ENCODE measurements around the gene GABBR2. TPM values are rescaled to one million over a fixed set of nuclear protein-coding genes. Genes with fewer than 3 reads are reported as not detected.

Gene GABBR2
- total and polyA plus RNA-seq, 2 donors (not counting 1 experiment from before 2014, with no cell fraction given): 0.03 TPM; not detected in 1

DNA sequence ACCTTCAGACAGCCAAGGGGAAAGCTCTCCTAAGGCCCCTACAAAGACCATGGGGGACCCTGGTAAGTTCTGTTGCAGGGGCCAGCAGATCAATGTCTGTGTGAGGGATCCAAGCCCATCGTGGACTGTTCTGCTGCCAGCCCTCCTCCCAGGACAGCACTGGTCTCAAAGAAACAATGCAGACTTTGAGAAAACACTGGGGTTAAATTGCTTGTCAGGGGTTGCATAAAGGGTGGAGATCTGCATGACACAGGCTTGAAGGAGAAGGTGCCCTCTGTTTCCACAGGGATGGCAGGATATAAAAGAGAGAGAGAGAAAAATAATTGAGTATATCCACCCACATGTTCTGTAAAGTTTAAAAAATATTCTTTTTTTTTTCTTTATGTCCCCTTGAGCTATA, 295.7 kb downstream of the GABBR2 start:
- Histone ChIP-seq H3K9ac (ENCODE audit: low read length) (no peak overlapping the region), H3K9me3 (ENCODE audit: control extremely low read depth in 1 of 3, control insufficient read depth in 2 of 3, insufficient read depth in 1 of 3, low read length in 2 of 3) (no peaks in the 10 kb centered on the region), H3K4me3 (ENCODE audit: control extremely low read depth in 1 of 5, extremely low read depth in 1 of 5, insufficient read depth in 1 of 5, low read depth in 2 of 5, low read length in 4 of 5) (no peak overlapping the region), H3K27me3 (replicated peaks in 1 of 4; ENCODE audit: control extremely low read depth in 1 of 4, control insufficient read depth in 3 of 4, insufficient read depth in 4 of 4, low read length in 3 of 4) (peaks cover 0 to 4% (median 0%) of the 10 kb centered on the region in 4 experiments), H3K79me2 (ENCODE audit: control insufficient read depth, insufficient read depth, low read length) (no peaks in the 10 kb centered on the region), H3K4me1 (ENCODE audit: control insufficient read depth in 2 of 2, insufficient read depth in 2 of 2, low read length in 2 of 2) (peaks cover 15 to 16% of the 10 kb centered on the region in 2 donors), H3K36me3 (replicated peaks in 1 of 2; ENCODE audit: control extremely low read depth in 1 of 2, control insufficient read depth in 1 of 2, extremely low read depth in 1 of 2, insufficient read depth in 2 of 2, low read length in 1 of 2) (no peaks in the 10 kb centered on the region), H3K27ac (ENCODE audit: low read length in 2 of 2) (no peak overlapping the region), H2AFZ (ENCODE audit: insufficient read depth, low read depth, low read length, poor library complexity, severe bottlenecking) (no peak overlapping the region), H4K20me1 (ENCODE audit: control insufficient read depth, insufficient read depth, low read length, poor library complexity, severe bottlenecking) (no peaks in the 10 kb centered on the region), H3K4me2 (replicated peaks; ENCODE audit: low read depth, low read length, poor library complexity, severe bottlenecking) (no peak overlapping the region)
- no peak overlapping the region for H3K4me3 Mint-ChIP-seq
- no peak for ATAC-seq (ENCODE audit: low read depth)
- H3K9me3 Mint-ChIP-seq (ENCODE audit: insufficient read depth): no peaks in the 10 kb centered on the region
- intact Hi-C loops (cut with micrococcal nuclease): no loop called here
- POLR2A ChIA-PET: no interaction called here
- no peak for TF ChIP-seq EZH2 (IDR thresholded peaks at IDR 0.05; ENCODE audit: borderline replicate concordance, insufficient read depth, low read depth, low read length, poor library complexity, severe bottlenecking)
- TF ChIP-seq, protein P1, sequence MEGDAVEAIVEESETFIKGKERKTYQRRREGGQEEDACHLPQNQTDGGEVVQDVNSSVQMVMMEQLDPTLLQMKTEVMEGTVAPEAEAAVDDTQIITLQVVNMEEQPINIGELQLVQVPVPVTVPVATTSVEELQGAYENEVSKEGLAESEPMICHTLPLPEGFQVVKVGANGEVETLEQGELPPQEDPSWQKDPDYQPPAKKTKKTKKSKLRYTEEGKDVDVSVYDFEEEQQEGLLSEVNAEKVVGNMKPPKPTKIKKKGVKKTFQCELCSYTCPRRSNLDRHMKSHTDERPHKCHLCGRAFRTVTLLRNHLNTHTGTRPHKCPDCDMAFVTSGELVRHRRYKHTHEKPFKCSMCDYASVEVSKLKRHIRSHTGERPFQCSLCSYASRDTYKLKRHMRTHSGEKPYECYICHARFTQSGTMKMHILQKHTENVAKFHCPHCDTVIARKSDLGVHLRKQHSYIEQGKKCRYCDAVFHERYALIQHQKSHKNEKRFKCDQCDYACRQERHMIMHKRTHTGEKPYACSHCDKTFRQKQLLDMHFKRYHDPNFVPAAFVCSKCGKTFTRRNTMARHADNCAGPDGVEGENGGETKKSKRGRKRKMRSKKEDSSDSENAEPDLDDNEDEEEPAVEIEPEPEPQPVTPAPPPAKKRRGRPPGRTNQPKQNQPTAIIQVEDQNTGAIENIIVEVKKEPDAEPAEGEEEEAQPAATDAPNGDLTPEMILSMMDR (IDR thresholded peaks at IDR 0.05): no peak
- no peak overlapping the region for H3K27ac Mint-ChIP-seq
- no peak for DNase-seq
- 100% methylated on average over 1 of the region's 1 CpG for WGBS (ENCODE audit: insufficient coverage)
- CTCF ChIA-PET: interaction anchor here (0.8 kb wide), 1 partner anchor 29 kb away, joined by 3 read pairs; no protein-coding TSS in a partner anchor
- peaks cover 29% of the 10 kb centered on the region for H3K27me3 Mint-ChIP-seq
- peaks cover 20% of the 10 kb centered on the region for H3K4me1 Mint-ChIP-seq

DNA sequence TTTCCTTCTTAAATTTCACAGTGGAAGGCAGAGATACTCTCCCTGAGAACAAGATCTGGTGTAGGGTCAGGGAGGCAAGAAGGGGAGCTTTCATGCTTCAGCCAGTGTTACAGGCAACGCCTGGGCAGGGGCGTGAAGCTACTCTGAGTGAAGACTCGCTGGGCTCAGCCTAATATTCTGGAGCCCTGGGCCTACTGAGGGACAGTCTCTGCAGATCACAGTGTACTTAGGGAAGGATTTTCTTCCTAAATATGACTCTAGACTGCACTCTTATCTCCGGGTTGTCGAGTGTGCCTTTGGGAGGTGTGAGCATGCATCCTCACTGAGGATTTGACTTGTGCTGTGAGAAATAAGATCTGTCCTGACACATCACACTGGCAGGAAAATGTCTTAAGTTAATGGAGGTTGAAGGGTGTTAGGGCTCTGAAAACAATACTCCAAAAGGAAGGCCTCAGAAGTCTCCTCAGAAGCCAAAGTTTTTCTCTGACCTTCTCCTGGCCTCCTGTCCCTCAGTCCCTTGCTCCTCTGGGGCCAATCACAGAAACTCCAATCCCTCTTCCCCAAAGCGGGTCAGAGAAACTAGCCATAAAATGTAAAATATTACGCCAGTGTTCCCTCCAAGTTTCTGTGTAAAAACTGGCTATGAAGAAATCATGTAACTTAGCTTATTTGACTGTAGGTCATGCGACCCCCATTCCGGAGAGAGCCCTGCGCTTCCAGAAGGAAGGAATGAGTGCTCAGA, 296.5 kb downstream of the GABBR2 start:
- TF ChIP-seq, protein P1 (IDR thresholded peaks at IDR 0.05): no peak
- no peak for TF ChIP-seq EZH2 (IDR thresholded peaks at IDR 0.05; ENCODE audit: borderline replicate concordance, insufficient read depth, low read depth, low read length, poor library complexity, severe bottlenecking)
- H3K4me1 Mint-ChIP-seq: peaks cover 20% of the 10 kb centered on the region
- peaks cover 0 to 4% (median 0%) of the 10 kb centered on the region in 4 experiments for H3K27me3 ChIP-seq (replicated peaks in 1 of 4; ENCODE audit: control extremely low read depth in 1 of 4, control insufficient read depth in 3 of 4, insufficient read depth in 4 of 4, low read length in 3 of 4)
- H3K9me3 Mint-ChIP-seq (ENCODE audit: insufficient read depth): no peaks in the 10 kb centered on the region
- H3K9ac ChIP-seq (ENCODE audit: low read length): no peak overlapping the region
- DNase-seq (no peak), ATAC-seq (ENCODE audit: low read depth) (no peak)
- H3K27me3 Mint-ChIP-seq: peaks cover 22% of the 10 kb centered on the region
- no peak overlapping the region for H2AFZ ChIP-seq (ENCODE audit: insufficient read depth, low read depth, low read length, poor library complexity, severe bottlenecking)
- no peaks in the 10 kb centered on the region for H3K36me3 ChIP-seq (replicated peaks in 1 of 2; ENCODE audit: control extremely low read depth in 1 of 2, control insufficient read depth in 1 of 2, extremely low read depth in 1 of 2, insufficient read depth in 2 of 2, low read length in 1 of 2)
- ChIA-PET CTCF (interaction anchor here (0.8 kb wide), 1 partner anchor 30 kb away, joined by 3 read pairs; no protein-coding TSS in a partner anchor), POLR2A (no interaction called here)
- H3K4me3 ChIP-seq (ENCODE audit: control extremely low read depth in 1 of 5, extremely low read depth in 1 of 5, insufficient read depth in 1 of 5, low read depth in 2 of 5, low read length in 4 of 5): no peak overlapping the region
- intact Hi-C loops (cut with micrococcal nuclease): no loop called here
- H3K4me3 Mint-ChIP-seq: no peak overlapping the region
- H3K27ac ChIP-seq (ENCODE audit: low read length in 2 of 2): no peak overlapping the region
- WGBS (ENCODE audit: insufficient coverage): 84% methylated on average over 7 of the region's 10 CpGs
- H3K79me2 ChIP-seq (ENCODE audit: control insufficient read depth, insufficient read depth, low read length): no peaks in the 10 kb centered on the region
- H3K27ac Mint-ChIP-seq: no peak overlapping the region
- peaks cover 15 to 16% of the 10 kb centered on the region in 2 donors for H3K4me1 ChIP-seq (ENCODE audit: control insufficient read depth in 2 of 2, insufficient read depth in 2 of 2, low read length in 2 of 2)
- no peak overlapping the region for H3K4me2 ChIP-seq (replicated peaks; ENCODE audit: low read depth, low read length, poor library complexity, severe bottlenecking)
- no peaks in the 10 kb centered on the region for H3K9me3 ChIP-seq (ENCODE audit: control extremely low read depth in 1 of 3, control insufficient read depth in 2 of 3, insufficient read depth in 1 of 3, low read length in 2 of 3)
- no peaks in the 10 kb centered on the region for H4K20me1 ChIP-seq (ENCODE audit: control insufficient read depth, insufficient read depth, low read length, poor library complexity, severe bottlenecking)

All from B cell (primary cell).